ENCODE measurements around the gene SULT2B1.
"Not testable (repeated sequence)": the region's sequence is repeated elsewhere in the genome, so short reads cannot be mapped to it uniquely, and the experiment has no call there.

The SULT2B1 gene

DNA sequence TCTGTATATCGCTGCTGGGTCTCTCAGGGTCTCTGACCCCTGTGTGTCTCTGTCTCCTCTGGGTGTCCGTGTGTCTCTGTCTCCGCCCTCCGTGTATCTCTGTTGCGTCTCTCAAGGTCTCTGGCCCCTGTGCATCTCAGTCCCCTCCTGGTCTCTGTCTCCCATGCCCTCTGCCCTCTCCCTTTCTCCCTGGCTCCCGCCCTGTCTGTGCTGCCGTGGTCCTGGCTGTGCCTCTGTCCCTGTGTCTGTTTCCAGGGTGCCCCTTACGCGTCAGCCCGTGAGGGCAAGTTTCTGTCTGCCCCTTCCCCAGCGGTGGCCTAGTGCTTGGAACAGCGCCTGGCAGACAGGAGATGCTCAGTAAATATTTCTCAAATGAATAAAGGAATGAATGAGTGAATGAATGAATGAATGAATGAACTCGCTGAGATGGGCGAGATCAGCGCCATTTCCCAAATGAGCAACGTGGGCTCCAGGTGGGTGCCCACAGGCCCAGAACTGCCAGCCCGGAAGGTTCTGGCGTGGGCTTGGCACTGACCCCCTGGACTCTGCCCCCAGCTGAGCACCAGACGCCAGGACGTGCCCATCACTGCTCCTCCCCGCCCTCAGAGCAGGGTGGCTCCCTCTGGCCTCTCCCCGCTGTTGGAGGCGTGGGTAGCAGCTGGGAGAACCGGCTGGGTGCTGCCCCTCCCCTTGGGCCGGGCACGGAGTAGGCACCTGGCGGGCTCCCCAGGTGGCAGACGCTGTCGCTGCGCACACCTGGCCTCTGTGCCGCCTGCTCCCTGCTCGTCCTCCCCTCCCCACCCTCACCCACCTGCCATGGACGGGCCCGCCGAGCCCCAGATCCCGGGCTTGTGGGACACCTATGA is at the start of gene SULT2B1:
SULT2B1 (plus strand) TSS at position 736 of the 866 bp plus-strand sequence; CDS start at position 817, 81 bp downstream.
- peak; percentile 95 for DNase-seq

DNA sequence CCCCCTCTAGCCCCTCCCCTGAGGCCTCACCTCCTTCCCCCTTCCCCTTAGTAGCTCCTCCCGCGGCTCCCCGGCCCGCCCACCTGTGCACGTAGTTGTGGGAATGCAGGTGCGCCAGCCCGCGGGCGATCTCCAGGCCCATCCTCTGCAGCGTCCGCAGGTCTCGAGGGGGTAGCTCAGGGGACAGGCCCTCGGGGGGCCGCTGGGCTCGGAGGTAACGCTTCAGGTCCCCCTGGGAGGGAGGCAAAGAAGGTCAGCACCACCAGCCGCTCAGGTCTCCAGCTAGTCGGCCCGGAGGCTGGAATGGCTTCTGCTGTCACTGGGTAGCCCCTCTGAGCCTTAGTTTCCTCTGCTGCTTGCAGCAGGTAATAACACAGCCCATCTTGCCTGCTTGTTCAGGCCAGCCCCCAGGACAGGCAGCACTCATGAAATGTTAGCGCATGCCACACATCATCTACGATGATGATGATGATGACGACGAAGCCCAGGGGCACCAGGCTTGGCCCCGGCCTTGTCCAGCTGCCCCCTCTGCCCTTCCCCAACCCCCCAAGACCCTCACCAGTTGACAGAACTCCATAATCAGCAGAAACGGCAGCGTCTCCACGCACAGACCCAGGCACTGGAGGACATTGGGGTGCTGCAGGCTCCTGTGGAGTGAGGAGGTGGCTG is 49.5 kb upstream of the SULT2B1 start:
- DNase-seq = no peak

DNA sequence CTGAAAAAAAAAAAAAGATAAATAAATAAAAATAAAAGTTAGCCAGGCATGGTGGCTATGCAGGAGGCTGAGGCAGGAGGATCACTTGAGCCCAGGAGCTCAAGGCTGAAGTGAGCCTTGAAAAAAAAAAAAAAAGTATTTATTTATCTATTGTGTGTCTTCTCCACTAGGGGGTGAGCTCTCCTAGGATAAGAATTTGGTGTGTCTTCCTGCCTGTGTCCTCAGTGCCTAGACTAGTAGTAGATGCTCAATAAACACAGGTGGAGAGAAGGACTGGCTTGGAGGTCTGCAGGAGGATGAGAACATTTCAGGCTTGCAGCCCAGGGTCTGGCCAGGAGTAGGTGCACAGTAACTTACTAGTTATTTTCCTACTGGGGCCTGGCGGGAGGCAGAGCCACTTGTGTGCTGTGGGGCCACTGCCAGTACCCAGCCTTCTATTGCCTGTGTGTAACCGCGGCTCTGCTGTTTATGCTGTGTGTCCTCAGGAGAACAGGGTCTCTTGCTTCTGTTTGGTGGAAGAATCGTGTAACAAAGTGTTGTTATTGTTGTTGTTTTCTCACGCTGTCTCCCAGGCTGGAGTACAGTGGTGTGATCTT is 45.7 kb upstream of the SULT2B1 start:
- peak; percentile 82 for DNase-seq

DNA sequence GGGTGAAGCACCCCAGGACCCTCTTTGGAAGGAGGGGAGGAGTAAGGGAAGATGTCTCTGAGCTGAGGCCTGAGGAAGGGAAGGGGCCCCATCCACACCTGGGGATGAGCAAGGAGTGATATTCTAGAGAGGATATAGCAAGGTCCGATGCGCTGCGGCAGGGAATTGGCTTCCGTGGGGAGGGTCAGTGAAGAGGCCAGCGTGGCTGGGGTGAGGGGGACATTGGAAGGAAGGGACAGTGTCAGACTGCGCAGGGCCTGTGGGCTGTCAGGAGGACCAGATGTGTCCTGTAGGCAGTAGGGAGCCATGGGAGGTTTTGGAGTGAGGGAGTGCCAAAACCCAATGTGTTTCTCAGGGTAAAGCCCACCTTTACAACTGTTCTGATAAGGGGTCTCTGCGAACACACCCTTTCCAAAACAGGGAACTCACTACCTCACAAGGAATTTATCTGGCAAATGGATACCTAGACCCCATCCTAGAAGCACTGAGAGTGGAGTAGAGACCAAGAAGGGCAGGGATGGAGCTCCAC is 44.0 kb upstream of the SULT2B1 start:
- no peak for DNase-seq

DNA sequence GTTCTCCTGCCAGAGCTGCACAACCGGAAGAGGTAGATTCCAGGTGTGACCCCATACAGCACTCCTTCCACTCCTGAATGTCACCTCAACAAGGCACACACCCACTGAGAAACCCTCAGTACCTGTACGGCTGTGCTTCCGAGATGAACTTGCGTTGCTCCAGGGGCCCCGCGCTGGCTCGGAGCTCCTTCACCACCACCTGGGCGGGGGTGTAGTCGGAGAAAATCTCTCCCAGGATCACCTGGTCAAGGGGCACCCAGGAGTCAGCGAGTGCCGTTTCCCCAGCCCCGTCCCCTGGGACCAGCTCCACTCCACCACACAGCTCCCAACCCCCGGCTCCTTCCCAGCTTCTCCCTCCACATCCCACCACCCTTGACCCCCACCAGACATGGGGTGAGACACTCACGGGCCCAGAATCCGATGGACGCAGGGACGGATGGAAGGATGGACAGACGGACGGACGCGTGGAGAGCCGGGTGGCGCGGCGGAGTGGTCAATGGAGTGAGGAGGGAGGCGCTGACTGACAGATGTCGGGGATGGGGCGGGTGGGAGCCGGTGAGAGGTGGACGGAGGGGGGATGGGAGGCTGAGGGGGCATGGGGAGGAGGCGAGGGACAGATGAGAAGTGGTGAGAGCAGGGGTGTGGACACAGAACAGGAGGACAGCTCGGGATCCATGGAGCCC is 43.1 kb upstream of the SULT2B1 start:
- no peak for DNase-seq

DNA sequence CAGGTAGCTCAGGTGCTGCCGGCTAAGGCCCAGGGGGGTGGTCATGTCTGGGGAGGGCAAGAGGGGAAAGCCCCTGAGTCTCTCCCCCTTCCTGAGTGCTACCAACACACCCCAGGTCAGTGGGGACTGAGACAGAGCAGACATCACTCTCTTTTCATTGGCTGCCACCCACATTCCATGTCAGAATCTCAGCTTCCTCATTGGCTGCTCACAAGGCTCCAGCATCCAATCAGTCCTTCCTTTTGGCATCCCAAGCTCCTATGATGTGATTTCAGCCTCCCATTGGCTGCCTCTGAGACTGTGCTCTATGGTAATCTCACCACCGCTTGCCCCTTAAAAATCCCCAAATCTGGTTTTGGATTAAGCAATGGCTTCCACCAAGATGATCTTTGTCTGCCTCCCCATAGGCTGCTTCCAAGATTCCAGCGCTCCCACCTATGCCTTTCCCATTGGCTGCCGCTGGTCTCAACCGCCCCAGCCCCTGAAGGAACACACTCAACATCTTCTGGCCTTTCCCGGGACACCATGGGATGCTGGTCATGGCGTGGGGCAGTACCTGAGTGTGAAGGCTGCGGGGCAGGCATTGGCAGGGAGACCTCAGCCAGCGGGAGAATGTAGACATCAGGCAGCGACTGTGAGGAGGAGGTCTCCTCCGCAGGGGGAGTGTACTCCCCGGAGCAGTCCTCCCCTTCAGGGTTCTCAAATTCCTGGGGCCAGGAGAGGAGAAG is 42.3 kb upstream of the SULT2B1 start:
- DNase-seq = peak; percentile 53

DNA sequence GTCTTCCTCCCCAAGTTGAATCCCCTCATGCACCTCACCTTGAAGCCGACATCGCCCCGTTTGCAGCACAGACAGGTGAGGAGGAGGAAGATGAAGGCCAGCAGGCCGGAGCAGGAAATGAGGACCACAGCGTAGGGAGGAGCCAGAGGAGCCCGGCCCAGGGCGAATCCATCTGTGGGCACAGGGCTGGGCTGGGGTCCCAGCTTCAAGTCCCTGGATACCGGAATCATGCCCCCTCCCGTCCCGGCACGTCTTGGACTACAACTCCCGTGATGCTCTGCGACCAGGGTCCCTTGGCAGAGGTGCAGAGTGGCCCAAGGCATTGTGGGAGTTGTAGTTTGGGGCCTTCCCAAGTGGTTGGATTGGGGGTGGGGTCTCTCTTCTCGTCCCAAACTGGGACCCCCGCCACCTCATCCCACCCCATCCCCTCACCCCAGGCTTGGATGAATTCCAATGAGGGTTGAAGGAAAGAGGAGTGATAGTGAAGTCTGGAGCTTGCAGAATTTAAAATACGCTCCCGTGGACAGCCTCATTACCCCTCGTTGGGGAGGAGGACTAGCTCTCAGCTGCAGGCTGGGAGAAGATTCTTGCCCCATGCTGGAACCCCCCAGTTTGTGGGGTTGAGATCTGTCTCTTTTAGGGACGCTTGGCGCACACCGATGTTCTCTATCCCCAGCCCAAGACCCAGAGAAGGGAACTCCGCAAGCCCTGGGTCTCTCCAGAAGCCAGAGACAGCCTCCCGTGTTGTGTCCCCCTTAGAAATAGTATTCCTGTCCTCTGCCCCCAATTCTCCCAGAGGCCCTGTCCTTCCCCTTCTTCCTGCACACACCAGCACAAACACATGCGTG is 41.3 kb upstream of the SULT2B1 start:
- peak; percentile 67 for DNase-seq

DNA sequence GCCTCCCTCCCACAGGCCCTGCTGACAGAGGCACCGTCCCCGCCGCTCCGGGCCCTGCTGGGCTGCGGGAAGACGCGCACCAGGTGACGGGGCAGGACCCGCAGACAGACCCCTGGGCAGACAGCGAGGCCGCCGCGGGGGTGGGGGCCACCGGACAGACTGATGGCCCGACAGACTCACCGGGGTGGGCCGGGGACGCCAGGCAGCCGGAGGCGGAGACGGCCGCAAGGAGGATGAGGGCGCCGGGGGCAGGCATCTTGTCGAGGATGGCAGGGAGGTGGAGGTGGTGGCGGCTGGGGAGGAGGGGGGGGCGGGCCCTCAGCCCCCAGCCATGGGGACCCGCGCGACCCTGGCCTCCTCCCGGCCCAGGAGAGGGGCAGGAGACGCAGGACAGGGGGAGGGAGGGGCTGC is 40.6 kb upstream of the SULT2B1 start:
- DNase-seq = no peak

DNA sequence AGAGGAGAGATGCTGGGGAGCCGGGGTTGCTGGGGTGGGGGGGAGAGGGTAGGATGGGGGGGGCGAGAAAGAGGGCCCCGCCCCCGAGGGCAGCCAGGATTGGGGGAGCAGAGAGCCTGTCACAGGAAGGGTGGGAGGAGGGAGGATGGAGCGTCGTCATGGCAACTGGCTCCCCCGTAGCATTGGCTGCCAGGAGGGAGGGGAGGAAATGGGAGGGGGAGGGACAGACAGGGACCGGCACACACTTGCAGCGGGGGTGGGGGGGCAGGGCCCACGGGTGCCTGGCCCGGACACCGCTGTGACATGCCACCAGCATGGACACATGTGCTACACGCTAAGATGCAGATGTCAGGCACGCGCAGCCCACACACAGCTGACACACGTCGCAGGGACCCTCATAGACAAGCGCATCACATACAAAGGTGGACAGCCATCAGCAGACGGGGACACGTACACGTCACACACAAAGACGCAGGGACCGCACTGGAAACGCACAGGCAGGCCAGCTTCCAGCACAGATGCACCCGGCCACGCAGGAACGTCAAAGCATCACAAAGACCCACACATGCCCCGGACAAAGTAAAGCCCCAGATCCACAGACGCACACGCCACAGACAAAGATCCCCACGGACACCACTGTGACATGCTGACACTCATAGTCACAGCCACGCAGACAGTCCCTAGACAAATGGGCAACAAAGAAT is 40.0 kb upstream of the SULT2B1 start, which contains the start of gene LMTK3:
LMTK3 (minus strand) TSS at position 36 of the 704 bp plus-strand sequence. CDS start 259 bp downstream, outside the sequence.
- peak; percentile 83 for DNase-seq

DNA sequence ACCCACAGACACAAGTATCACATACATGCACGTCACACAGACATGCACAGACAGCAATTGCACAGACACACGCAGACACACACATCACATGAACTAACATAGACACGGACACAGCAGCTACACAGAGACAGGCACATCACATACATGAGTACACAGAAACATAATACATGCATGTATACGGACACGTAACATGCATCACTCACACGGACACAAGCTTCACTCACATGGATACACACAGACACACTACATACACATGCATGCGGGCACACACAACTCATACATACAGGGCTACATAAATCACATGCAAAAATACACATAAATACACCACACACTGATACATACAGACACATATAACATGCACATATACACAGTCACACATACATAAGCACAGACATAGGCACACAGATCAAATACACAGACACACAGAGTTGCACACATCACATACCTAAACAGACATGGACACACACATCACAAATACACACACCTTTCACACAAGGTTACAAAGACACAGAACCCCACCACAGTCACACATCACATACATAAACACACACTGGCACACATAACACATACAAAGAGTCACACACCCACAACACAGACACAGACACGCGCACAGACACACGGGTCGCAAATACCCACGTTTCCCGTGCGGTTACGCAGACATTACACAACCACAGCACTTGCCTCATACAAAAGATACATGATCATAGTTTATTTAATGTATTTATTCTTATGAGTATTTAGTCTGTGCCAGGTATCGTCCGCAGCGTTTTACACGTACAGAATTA is 39.3 kb upstream of the SULT2B1 start:
- no peak for DNase-seq

DNA sequence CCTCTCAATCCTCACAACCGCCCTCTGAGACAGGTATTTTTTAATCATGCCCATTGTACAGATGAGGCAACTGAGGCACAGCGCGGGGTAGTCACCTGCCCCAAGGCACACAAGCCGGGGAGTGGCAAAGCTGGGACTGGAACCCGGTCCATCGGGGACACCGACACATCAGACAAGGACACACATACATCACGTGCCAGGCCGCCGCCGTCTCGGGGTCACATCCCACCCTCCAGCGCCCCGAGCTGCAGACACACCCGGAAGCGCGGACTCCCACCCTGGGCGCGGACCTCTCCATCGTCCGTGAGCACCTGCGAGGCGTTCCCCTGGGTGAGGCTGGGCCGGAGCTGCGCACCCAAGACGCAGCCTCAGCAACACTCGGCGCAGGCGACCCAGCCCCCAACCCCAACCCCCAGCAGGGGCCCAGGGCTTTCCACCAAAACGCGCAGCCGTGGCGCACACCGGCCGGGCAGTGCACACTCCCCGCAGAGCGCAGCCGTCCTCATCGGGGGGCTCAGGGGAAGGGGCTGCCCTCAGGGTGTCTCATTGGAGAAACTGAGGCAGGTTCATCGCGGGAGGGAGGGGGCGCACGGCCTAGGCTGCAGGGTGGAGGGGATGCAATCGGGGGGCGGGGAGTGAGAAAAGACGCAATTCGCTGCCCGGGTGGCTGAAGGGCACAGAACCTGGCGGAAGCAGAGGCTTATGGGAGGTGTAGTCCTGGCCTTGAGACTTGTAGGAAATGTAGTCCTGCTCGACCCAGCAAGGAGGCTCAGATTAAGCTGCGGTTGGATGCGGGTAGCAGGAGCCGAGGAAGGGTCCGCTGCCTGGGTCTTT is 38.5 kb upstream of the SULT2B1 start:
- peak; percentile 91 for DNase-seq

DNA sequence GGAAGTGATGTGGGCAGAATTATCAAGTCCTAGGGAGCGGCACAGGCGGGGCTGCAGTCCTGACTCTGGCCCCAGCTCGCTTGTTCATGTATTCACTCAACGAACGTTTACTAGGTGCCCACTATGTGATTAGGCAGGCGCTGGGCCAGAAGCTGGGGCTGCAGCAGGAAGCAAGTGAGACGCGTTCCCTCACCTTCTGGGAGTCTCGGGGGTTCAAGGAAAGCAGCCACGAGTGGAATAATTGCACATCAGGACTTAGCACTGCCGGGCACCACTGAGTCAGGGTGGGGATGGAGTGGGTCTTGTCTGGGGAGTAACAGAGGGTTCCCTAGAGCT is 37.9 kb upstream of the SULT2B1 start:
- DNase-seq = no peak

DNA sequence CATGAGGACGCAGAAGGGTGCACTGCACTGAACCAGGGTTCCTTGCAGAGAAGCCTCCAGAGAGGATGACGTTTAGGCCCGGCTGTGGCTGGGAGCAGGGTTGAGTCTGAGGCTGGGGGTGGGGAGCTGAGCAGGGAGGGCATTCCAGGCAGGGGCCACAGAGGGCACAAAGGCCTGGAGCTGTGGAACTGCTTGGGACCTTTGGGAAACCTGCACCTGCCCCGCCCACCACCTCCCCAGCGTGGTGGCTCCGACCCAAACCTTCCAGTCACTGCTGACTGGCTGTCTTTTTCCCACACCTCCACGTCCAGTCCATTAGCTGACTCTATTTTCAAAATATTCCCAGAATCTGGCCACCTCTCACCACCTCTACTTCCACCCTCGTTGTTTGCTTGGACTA is 35.4 kb upstream of the SULT2B1 start:
- DNase-seq = no peak

DNA sequence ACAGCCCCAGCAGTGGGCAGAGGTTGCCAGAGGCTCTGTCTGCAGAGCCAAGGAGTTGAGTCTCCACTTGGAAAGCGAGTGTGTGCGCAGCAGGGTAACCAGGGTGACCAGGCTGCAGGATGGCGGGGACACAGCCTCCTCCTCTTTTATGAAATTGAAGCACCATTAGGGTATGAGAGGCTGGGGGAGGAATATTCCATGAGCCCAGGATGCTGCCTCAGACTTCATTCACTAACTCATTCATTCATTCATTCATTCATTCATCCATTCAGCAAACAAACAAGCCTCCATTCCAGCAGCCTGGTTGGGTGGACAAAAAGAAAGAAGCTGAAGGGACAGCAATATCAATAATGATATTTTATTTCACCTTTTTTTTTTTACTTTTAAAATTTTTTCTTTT is 33.8 kb upstream of the SULT2B1 start:
- peak; percentile 29 for DNase-seq

DNA sequence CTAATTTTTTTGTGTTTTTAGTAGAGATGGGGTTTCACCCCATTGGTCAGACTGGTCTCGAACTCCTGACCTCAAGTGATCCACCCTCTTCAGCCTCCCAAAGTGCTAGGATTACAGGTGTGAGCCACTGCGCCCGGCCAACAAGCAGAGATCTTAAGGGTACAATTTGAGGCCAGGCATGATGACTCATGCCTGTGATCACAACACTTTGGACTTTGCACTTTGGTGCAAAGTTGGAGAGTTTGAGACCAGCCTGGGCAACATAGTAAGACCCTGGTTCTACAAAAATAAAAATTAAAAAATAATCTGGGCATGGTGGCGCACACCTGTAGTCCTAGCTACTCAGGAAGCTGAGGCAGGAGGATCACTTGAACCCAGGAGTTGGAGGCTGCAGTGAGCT is 32.5 kb upstream of the SULT2B1 start:
- DNase-seq = not testable (repeated sequence)

DNA sequence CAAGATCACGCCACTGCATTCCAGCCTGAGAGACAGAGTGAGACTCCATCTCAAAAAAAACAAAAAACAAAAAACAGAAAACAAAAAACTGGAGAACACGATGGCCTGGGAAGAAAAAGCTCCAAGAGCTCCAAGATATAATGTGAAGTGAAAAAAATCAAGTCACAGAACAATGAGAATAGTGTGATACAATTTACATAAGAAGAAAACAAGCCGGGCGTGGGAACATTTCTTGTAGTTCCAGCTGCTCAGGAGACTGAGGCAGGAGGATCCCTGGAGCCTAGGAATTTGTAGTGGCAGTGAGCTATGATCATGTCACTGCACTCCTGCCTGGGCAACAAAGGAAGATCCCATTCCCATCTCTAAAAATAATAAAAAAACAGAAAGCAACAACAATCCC is 31.8 kb upstream of the SULT2B1 start:
- no peak for DNase-seq

DNA sequence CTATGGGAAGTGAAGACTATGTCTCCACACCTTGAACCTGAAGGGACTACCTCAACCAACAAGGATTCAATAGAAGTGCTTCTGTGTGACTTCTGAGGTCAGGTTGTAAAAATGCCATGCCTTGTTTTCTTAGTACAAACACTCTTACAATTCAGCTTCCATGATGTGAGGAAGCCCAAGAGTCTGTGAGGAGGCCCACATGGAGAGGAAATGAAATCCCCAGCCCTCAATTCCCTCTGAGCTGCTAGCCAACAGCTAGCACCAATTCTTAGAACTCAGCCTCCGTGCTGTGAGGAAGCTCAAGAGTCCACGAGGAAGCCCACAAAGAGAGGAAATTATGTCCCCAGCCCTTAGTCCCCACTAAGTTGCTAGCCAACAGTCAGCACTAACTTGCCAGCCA is 27.8 kb upstream of the SULT2B1 start:
- no peak for DNase-seq

DNA sequence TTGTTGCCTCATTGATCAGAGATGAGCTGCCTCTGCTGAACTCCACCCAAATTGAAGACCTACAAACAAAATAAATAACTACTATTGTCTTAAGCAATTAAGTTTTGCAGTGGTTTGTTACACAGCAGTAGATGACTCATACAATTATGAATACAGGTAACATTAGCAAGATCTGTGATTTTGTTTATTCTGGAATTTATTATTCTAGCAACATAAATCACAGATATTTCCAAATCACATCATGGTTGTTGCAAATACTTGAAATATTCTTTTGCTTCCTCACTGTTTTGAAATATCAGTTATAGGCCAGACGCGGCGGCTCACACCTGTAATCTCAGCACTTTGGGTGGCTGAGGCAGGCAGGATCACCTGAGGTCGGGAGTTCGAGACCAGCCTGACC is 27.2 kb upstream of the SULT2B1 start:
- DNase-seq = no peak

DNA sequence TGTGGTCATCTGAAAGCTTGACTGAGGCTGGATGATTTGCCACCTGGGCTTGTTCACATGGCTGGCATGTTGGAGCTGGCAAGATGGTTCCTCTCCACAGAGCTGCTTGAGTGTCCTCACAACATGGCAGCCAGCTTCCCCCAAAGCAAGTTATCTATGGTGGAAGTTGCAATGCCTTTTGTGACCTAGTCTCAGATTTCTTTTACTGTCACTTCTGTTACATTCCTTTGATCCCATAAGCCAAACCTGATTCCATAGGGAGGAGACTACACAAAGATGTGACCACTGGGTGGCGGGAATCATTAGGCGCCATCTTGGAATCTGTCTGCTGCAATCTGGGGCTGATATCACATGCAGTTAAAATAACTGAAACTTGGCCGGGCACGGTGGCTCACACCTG is 22.8 kb upstream of the SULT2B1 start:
- no peak for DNase-seq

All from NCI-H69 (cell line).